NB4 (cell line): ENCODE results near the gene ASCC1.

Experiments used
- CTCF ChIP-seq: IDR thresholded peaks from one replicate; pipeline ENCODE4 v1.5.1; 2012; ENCODE audit warnings: low read depth, low read length
- MYC ChIP-seq: IDR thresholded peaks from 2 replicates; pipeline ENCODE4 v1.6.1; 2011; ENCODE audit warnings: low read depth, low read length
- POLR2A ChIP-seq: IDR thresholded peaks from 2 replicates; pipeline ENCODE4 v1.6.1; 2011; ENCODE audit warnings: mild to moderate bottlenecking; ENCODE audit not compliant: insufficient read length; ENCODE audit errors: extremely low read depth

- TF ChIP-seq MYC (no peak), CTCF (no peak), POLR2A (no peak)
These were observed 109.2 kb downstream of the ASCC1 start for GRCh38 chr10:72106896-72107295.
